Measurements from ENCODE around the gene USP22. TPM values are rescaled to one million over a fixed set of nuclear protein-coding genes. Genes with fewer than 3 reads are reported as not detected.
A peak's percentile ranks its signal among the peaks of the same experiment; 100 is the strongest.

The USP22 gene
- total and polyA plus RNA-seq, 7 donors = 46.4 to 287 (median 150) TPM

GRCh38 chr17:20987511-20987910 lies 55.3 kb downstream of the USP22 start:
- intact Hi-C loops (cut with DNase I) = no loop called here

GRCh38 chr17:20986767-20987510 lies 55.9 kb downstream of the USP22 start:
- no peaks in the 10 kb centered on the region for H3K27me3 ChIP-seq (ENCODE audit: insufficient read depth in 3 of 3, low read length in 2 of 3)
- H3K36me3 ChIP-seq (ENCODE audit: insufficient read depth in 1 of 2, low read depth in 1 of 2) = no peaks in the 10 kb centered on the region
- TF ChIP-seq CTCF (IDR thresholded peaks at IDR 0.05) = no peak
- H3K9me3 ChIP-seq = no peaks in the 10 kb centered on the region
- WGBS, 3 donors = 92 to 95% (median 95%) methylated on average over 7 of the region's 7 CpGs
- intact Hi-C loops (cut with DNase I) = no loop called here
- no peaks in the 10 kb centered on the region for H3K4me1 ChIP-seq
- no peak overlapping the region for H3K4me3 ChIP-seq
- no peak for ATAC-seq
- no peak for DNase-seq
- H3K27ac ChIP-seq = no peak overlapping the region

More at GRCh38 chr17:20987511-20987910, 55.3 kb downstream of the USP22 start:
- Histone ChIP-seq H3K27ac (no peak overlapping the region), H3K27me3 (ENCODE audit: insufficient read depth in 3 of 3, low read length in 2 of 3) (no peaks in the 10 kb centered on the region), H3K36me3 (ENCODE audit: insufficient read depth in 1 of 2, low read depth in 1 of 2) (no peaks in the 10 kb centered on the region), H3K4me1 (no peaks in the 10 kb centered on the region), H3K4me3 (no peak overlapping the region), H3K9me3 (no peaks in the 10 kb centered on the region)
- TF ChIP-seq CTCF (IDR thresholded peaks at IDR 0.05) = no peak
- DNase-seq (peak in 1 of 2 donors; percentile 19), ATAC-seq (no peak)
- 86 to 88% (median 86%) methylated on average over 5 of the region's 5 CpGs for WGBS, 3 donors

DNA sequence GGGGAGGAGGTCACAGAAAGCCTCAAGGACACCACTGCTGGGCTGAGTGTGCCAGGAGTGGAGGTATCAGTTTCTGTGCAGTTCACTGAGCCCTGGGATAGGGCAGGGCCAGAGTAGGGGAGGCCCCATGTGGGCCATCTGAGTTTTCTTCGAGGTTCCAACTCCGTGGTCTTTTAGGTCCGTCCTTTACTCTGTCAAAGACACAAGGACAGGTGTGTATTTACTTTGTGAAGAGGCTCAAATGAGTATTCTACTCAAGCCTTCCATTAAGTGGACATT lies 59.5 kb downstream of the USP22 start:
- no peak for TF ChIP-seq CTCF (IDR thresholded peaks at IDR 0.05)
- intact Hi-C loops (cut with DNase I) = no loop called here
- WGBS, 3 donors = 74 to 81% (median 76%) methylated on average over 3 of the region's 3 CpGs
- Histone ChIP-seq H3K4me1 (no peaks in the 10 kb centered on the region), H3K9me3 (no peaks in the 10 kb centered on the region), H3K27me3 (ENCODE audit: insufficient read depth in 3 of 3, low read length in 2 of 3) (no peaks in the 10 kb centered on the region), H3K27ac (no peak overlapping the region), H3K36me3 (ENCODE audit: insufficient read depth in 1 of 2, low read depth in 1 of 2) (no peaks in the 10 kb centered on the region), H3K4me3 (no peak overlapping the region)
- no peak for DNase-seq
- ATAC-seq = no peak

DNA sequence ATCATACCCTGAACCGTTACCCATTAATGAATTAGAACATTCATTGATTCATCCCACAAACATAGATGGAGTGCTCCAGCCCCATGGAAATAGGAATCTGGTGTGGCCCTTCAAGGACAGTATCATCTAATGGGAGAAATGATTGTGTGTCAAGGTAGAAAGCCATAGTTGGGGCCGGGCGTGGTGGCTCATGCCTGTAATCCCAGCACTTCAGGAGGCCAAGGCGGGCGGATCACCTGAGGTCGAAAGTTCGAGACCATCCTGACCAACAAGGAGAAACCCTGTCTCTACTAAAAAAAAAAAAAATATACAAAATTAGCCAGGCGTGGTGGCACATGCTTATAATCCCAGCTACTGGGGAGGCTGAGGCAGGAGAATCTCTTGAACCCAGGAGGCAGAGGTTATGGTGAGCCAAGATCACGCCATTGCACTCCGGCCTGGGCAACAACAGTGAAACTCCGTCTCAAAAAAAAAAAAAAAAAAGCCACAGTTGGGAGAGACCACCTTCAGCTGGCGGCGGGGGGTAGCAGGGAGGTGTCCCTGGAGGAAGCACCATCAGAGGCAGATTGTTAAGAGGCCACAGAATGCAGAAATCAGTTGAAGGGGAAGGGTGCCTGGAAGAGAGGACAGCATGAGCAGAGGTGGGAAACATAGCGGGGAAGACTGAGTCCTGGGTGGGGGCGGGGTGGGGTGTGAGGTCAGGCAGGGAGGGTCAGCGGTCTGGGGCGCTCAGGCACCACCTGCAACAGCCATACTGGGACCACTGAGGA lies 60.0 kb downstream of the USP22 start:
- no peak overlapping the region for H3K4me3 ChIP-seq
- no peaks in the 10 kb centered on the region for H3K4me1 ChIP-seq
- intact Hi-C loops (cut with DNase I) = no loop called here
- WGBS, 3 donors = 91 to 93% (median 93%) methylated on average over 17 of the region's 17 CpGs
- no peak for DNase-seq
- no peaks in the 10 kb centered on the region for H3K27me3 ChIP-seq (ENCODE audit: insufficient read depth in 3 of 3, low read length in 2 of 3)
- no peak for ATAC-seq
- no peaks in the 10 kb centered on the region for H3K36me3 ChIP-seq (ENCODE audit: insufficient read depth in 1 of 2, low read depth in 1 of 2)
- no peak overlapping the region for H3K27ac ChIP-seq
- H3K9me3 ChIP-seq = no peaks in the 10 kb centered on the region
- no peak for TF ChIP-seq CTCF (IDR thresholded peaks at IDR 0.05)

Data from psoas muscle (tissue), 8 donors.